ENCODE measurements around the gene INTS1. TPM values are rescaled to one million over a fixed set of nuclear protein-coding genes. Genes with fewer than 3 reads are reported as not detected.

The INTS1 gene
- polyA plus RNA-seq, 1 experiment = 21.8 TPM

- Histone ChIP-seq H3K27me3 (ENCODE audit: control insufficient read depth, insufficient read depth, low read length) (peaks cover 14% of the 10 kb centered on the region), H3K4me3 (ENCODE audit: low read depth, low read length) (no peak overlapping the region), H3K36me3 (ENCODE audit: control insufficient read depth, insufficient read depth, low read length) (no peaks in the 10 kb centered on the region)
- TF ChIP-seq CTCF (IDR thresholded peaks at IDR 0.05; ENCODE audit: insufficient read depth, low read depth, low read length) = no peak
- POLR2A ChIA-PET = no interaction called here
- DNase-seq (ENCODE audit: low read depth) = no peak
- CTCF ChIA-PET = interaction anchor here (0.9 kb wide), 1 partner anchor 48 kb away, joined by 3 read pairs; no protein-coding TSS in a partner anchor
Observed at GRCh38 chr7:1425292-1426136, 78.7 kb downstream of the INTS1 start.

- Histone ChIP-seq H3K27me3 (ENCODE audit: control insufficient read depth, insufficient read depth, low read length) (peaks cover 14% of the 10 kb centered on the region), H3K36me3 (ENCODE audit: control insufficient read depth, insufficient read depth, low read length) (no peaks in the 10 kb centered on the region), H3K4me3 (ENCODE audit: low read depth, low read length) (no peak overlapping the region)
- POLR2A ChIA-PET = no interaction called here
- DNase-seq (ENCODE audit: low read depth) = no peak
- CTCF ChIA-PET = interaction anchor here (2.9 kb wide), 1 partner anchor 9 kb away, joined by 18 read pairs; no protein-coding TSS in a partner anchor
- no peak for TF ChIP-seq CTCF (IDR thresholded peaks at IDR 0.05; ENCODE audit: insufficient read depth, low read depth, low read length)
Observed at GRCh38 chr7:1424041-1424440, 80.1 kb downstream of the INTS1 start.

- no peak for DNase-seq (ENCODE audit: low read depth)
- Histone ChIP-seq H3K27me3 (ENCODE audit: control insufficient read depth, insufficient read depth, low read length) (peaks cover 14% of the 10 kb centered on the region), H3K36me3 (ENCODE audit: control insufficient read depth, insufficient read depth, low read length) (no peaks in the 10 kb centered on the region), H3K4me3 (ENCODE audit: low read depth, low read length) (no peak overlapping the region)
- POLR2A ChIA-PET = no interaction called here
- CTCF ChIA-PET = interaction anchor here (1.2 to 2.9 kb wide), 4 partner anchors 8 to 198 kb away, joined by 3 to 18 read pairs (median 4); no protein-coding TSS in a partner anchor
- TF ChIP-seq CTCF (IDR thresholded peaks at IDR 0.05; ENCODE audit: insufficient read depth, low read depth, low read length) = no peak
Observed at GRCh38 chr7:1423264-1423811, 80.9 kb downstream of the INTS1 start.

GRCh38 chr7:1422512-1423263, 81.5 kb downstream of the INTS1 start:
- Histone ChIP-seq H3K27me3 (ENCODE audit: control insufficient read depth, insufficient read depth, low read length) (peaks cover 14% of the 10 kb centered on the region), H3K36me3 (ENCODE audit: control insufficient read depth, insufficient read depth, low read length) (no peaks in the 10 kb centered on the region), H3K4me3 (ENCODE audit: low read depth, low read length) (no peak overlapping the region)
- TF ChIP-seq CTCF (IDR thresholded peaks at IDR 0.05; ENCODE audit: insufficient read depth, low read depth, low read length) = no peak
- ChIA-PET POLR2A (no interaction called here), CTCF (interaction anchor here (1.2 to 2.9 kb wide), 4 partner anchors 8 to 198 kb away, joined by 3 to 18 read pairs (median 4); no protein-coding TSS in a partner anchor)
- no peak for DNase-seq (ENCODE audit: low read depth)

- H3K27me3 ChIP-seq (ENCODE audit: control insufficient read depth, insufficient read depth, low read length) = peaks cover 14% of the 10 kb centered on the region
- CTCF ChIA-PET = interaction anchor here (1.3 to 2.9 kb wide), 3 partner anchors 9 to 197 kb away, joined by 3 to 18 read pairs (median 4); no protein-coding TSS in a partner anchor
- TF ChIP-seq CTCF (IDR thresholded peaks at IDR 0.05; ENCODE audit: insufficient read depth, low read depth, low read length) = no peak
- no peak for DNase-seq (ENCODE audit: low read depth)
- no peaks in the 10 kb centered on the region for H3K36me3 ChIP-seq (ENCODE audit: control insufficient read depth, insufficient read depth, low read length)
- H3K4me3 ChIP-seq (ENCODE audit: low read depth, low read length) = no peak overlapping the region
- POLR2A ChIA-PET = no interaction called here
Observed at GRCh38 chr7:1421946-1422345, 82.2 kb downstream of the INTS1 start.
